ENCODE results near the gene SULT2B1.

DNA sequence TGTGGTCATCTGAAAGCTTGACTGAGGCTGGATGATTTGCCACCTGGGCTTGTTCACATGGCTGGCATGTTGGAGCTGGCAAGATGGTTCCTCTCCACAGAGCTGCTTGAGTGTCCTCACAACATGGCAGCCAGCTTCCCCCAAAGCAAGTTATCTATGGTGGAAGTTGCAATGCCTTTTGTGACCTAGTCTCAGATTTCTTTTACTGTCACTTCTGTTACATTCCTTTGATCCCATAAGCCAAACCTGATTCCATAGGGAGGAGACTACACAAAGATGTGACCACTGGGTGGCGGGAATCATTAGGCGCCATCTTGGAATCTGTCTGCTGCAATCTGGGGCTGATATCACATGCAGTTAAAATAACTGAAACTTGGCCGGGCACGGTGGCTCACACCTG lies 22.8 kb upstream of the SULT2B1 start:
- TF ChIP-seq CTCF (IDR thresholded peaks at IDR 0.05) (no peak), EZH2 (IDR thresholded peaks at IDR 0.05) (no peak)
